22Rv1 (cell line): Measurements from ENCODE around the gene KRT8.

ENCODE experiments used
- H3K27ac ChIP-seq: fragments of 450-650 bp; 2 replicates; pipeline ENCODE4 v1.5.1; 2017
- CTCF ChIP-seq: fragments of 450-650 bp; IDR thresholded peaks from 2 replicates; pipeline ENCODE4 v1.5.1; 2017; ENCODE audit warnings: mild to moderate bottlenecking
- ZFX ChIP-seq: fragments of 450-650 bp; IDR thresholded peaks from 2 replicates; pipeline ENCODE4 v1.6.1; 2017; ENCODE audit warnings: antibody characterized with exemption, borderline replicate concordance

KRT8 gene

GRCh38 chr12:52914576-52915121 is 9.8 kb upstream of the KRT8 start:
- TF ChIP-seq ZFX = no peak
- TF ChIP-seq CTCF = no peak
- no peak overlapping the region for H3K27ac ChIP-seq

- TF ChIP-seq CTCF = no peak
- no peak for TF ChIP-seq ZFX
- no peak overlapping the region for H3K27ac ChIP-seq
These were observed 8.6 kb upstream of the KRT8 start for GRCh38 chr12:52913431-52913821.

- TF ChIP-seq ZFX (no peak), CTCF (no peak)
- H3K27ac ChIP-seq = no peak overlapping the region
These were observed 8.0 kb upstream of the KRT8 start for GRCh38 chr12:52912711-52913430.

- H3K27ac ChIP-seq = no peak overlapping the region
- TF ChIP-seq ZFX (no peak), CTCF (no peak)
These were observed 5.5 kb upstream of the KRT8 start for GRCh38 chr12:52910248-52910883.

- H3K27ac ChIP-seq = no peak overlapping the region
- TF ChIP-seq ZFX = no peak
- TF ChIP-seq CTCF = no peak
These were observed 4.9 kb upstream of the KRT8 start for GRCh38 chr12:52909796-52910195.

GRCh38 chr12:52909331-52909730 is 4.5 kb upstream of the KRT8 start:
- H3K27ac ChIP-seq = no peak overlapping the region
- TF ChIP-seq ZFX (no peak), CTCF (no peak)

GRCh38 chr12:52907092-52907810 is 2.4 kb upstream of the KRT8 start:
- TF ChIP-seq ZFX = no peak
- no peak for TF ChIP-seq CTCF
- H3K27ac ChIP-seq = peak overlapping the region; percentile 97
